Endothelial cell (in vitro differentiated cells): ENCODE data around the gene COG6. TPM values are rescaled to one million over a fixed set of nuclear protein-coding genes. Genes with fewer than 3 reads are reported as not detected.

Experiments
- DNase-seq: peaks from one replicate; pipeline ENCODE4 v3.0.0; 2021; ENCODE audit warnings: low spot score
- H3K27ac Mint-ChIP-seq: one replicate; pipeline ENCODE4 v1.8.0; 2021; ENCODE audit warnings: mixed read lengths, inconsistent platforms; ENCODE audit not compliant: unreplicated experiment
- H3K27me3 Mint-ChIP-seq: one replicate; pipeline ENCODE4 v1.8.0; 2021; ENCODE audit warnings: mild to moderate bottlenecking, moderate library complexity, mixed read lengths, inconsistent platforms; ENCODE audit not compliant: unreplicated experiment
- H3K36me3 Mint-ChIP-seq: one replicate; pipeline ENCODE4 v1.8.0; 2021; ENCODE audit warnings: mild to moderate bottlenecking, low read depth, mixed read lengths, inconsistent platforms; ENCODE audit not compliant: unreplicated experiment
- H3K4me1 Mint-ChIP-seq: one replicate; pipeline ENCODE4 v1.8.0; 2021; ENCODE audit warnings: mild to moderate bottlenecking, mixed read lengths, inconsistent platforms; ENCODE audit not compliant: unreplicated experiment
- H3K4me3 Mint-ChIP-seq: one replicate; pipeline ENCODE4 v1.8.0; 2021; ENCODE audit warnings: mild to moderate bottlenecking, mixed read lengths, inconsistent platforms; ENCODE audit not compliant: unreplicated experiment
- H3K9me3 Mint-ChIP-seq: one replicate; pipeline ENCODE4 v1.8.0; 2021; ENCODE audit warnings: mixed read lengths, inconsistent platforms; ENCODE audit not compliant: unreplicated experiment
- total RNA-seq: library from RNA; stranded (reverse); fragmentation: NEBNext Ultra II Directional; extraction: Animal tissue kit (Norgen Biotek cat#: 25700); gene quantifications from one replicate; pipeline ENCODE4 v1.2.1, GENCODE V29; 2021; ENCODE audit not compliant: unreplicated experiment
- TF ChIP-seq, protein P1 (sequence below): fragments of 200-600 bp; sonication (generic); IDR thresholded peaks from one replicate; pipeline ENCODE4 v1.5.0; 2021; ENCODE audit warnings: antibody characterized with exemption; ENCODE audit not compliant: unreplicated experiment

Gene COG6
- total RNA-seq, 1 donor from 2014 or later, result 34.1 TPM

DNA sequence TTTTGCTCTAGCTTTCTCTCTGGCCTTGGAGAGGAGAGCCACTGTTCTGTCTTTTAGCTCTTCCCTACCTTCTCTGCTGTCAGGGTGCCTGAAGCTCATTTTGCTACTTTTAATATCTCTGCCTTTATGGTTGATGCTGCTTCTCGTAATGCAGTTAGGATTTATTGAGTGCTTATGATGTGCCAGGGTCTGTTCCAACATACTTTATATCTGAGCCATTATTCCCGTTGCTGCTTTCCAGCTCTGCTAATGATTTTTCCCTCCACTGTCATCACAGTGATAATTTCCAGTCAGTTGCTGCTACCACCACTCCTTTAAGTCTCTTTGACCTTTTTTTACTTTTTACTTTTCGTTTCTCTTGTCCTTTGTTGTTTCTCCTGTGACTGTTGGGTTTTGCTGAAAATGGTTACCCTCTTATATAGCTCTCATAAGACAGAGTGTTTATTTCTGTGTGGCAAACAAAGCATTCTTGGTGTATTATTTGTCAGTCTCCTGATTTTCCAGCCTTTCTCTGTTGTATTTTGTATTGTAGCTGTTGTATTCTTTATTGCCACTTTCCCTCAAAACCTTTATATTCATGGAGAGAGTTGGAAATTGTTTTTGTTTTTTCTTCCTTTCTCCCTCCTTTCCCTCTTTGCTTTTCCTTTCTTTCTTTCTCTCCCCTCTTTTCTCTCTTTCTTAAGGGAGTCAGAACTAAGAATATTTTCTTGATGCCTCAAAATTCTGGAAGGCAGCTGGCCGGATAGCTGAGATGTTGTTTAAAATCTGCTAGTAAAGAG is 37.4 kb downstream of the COG6 start:
- no peaks in the 10 kb centered on the region for H3K9me3 Mint-ChIP-seq
- peaks cover 7% of the 10 kb centered on the region for H3K36me3 Mint-ChIP-seq
- no peaks in the 10 kb centered on the region for H3K4me1 Mint-ChIP-seq
- no peaks in the 10 kb centered on the region for H3K27me3 Mint-ChIP-seq
- DNase-seq, result no peak
- H3K27ac Mint-ChIP-seq, result no peak overlapping the region
- TF ChIP-seq, protein P1, sequence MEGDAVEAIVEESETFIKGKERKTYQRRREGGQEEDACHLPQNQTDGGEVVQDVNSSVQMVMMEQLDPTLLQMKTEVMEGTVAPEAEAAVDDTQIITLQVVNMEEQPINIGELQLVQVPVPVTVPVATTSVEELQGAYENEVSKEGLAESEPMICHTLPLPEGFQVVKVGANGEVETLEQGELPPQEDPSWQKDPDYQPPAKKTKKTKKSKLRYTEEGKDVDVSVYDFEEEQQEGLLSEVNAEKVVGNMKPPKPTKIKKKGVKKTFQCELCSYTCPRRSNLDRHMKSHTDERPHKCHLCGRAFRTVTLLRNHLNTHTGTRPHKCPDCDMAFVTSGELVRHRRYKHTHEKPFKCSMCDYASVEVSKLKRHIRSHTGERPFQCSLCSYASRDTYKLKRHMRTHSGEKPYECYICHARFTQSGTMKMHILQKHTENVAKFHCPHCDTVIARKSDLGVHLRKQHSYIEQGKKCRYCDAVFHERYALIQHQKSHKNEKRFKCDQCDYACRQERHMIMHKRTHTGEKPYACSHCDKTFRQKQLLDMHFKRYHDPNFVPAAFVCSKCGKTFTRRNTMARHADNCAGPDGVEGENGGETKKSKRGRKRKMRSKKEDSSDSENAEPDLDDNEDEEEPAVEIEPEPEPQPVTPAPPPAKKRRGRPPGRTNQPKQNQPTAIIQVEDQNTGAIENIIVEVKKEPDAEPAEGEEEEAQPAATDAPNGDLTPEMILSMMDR, result no peak
- H3K4me3 Mint-ChIP-seq, result no peak overlapping the region

DNA sequence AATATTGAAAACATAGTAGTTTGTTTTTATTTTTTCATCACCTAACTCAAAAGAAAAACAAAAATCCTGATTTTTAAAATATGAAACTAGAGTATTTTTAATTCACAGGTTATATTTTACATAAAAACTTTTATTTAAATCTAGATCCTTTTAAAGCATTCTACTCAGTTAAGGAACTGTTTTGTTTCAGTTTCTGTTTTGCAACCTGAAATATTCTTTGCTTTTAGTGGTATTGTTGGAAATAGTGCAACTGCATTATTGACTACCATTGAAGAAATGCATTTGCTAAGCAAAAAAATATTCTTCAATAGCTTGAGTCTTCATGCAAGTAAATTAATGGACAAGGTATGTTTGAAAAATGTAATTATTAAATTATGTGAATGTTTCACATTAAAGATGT is 43.8 kb downstream of the COG6 start:
- H3K4me1 Mint-ChIP-seq, result no peaks in the 10 kb centered on the region
- TF ChIP-seq, protein P1, result no peak
- H3K36me3 Mint-ChIP-seq, result no peaks in the 10 kb centered on the region
- DNase-seq, result no peak
- no peaks in the 10 kb centered on the region for H3K9me3 Mint-ChIP-seq
- no peaks in the 10 kb centered on the region for H3K27me3 Mint-ChIP-seq
- H3K4me3 Mint-ChIP-seq, result no peak overlapping the region
- no peak overlapping the region for H3K27ac Mint-ChIP-seq

DNA sequence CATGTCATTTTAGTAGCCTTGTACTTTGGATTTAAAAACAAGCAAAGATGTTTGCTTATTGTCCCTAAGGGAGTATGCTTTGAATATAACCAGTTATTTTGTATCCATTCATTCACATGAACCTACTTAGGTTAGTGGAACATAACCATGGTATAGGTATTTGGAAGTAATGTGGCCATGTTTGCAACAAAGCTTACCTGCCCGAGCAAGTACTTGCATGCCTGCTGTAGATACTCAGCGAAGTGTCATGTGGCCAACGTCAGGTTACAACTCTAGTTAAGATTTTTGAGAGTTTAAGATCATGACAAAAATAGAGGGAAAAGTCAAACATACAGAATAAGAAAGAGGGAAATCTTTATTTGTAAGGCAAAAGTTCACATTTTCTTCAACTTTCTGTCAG is 57.2 kb downstream of the COG6 start:
- no peaks in the 10 kb centered on the region for H3K4me1 Mint-ChIP-seq
- DNase-seq, result no peak
- no peaks in the 10 kb centered on the region for H3K9me3 Mint-ChIP-seq
- no peak overlapping the region for H3K4me3 Mint-ChIP-seq
- no peak overlapping the region for H3K27ac Mint-ChIP-seq
- H3K27me3 Mint-ChIP-seq, result peaks cover 4% of the 10 kb centered on the region
- peaks cover 20% of the 10 kb centered on the region for H3K36me3 Mint-ChIP-seq
- TF ChIP-seq, protein P1, result no peak

DNA sequence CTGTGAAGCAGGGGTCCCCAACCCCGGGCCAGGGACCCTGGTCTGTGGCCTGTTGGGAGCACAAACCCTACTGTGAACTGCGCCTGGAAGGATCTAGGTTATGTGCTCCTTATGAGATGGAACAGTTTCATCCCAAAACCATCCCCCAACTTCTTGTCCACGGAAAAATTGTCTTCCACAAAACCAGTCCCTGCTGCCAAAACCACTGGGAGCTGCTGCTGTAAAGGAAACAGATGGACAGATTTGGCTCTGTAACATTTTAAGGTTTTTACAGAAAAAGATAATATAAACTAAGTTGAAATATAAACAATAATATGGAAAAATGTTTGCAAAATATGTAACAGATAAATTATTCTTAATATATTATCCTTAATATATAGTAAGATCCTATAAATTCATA is 73.7 kb downstream of the COG6 start:
- no peaks in the 10 kb centered on the region for H3K27me3 Mint-ChIP-seq
- no peak overlapping the region for H3K4me3 Mint-ChIP-seq
- H3K9me3 Mint-ChIP-seq, result no peaks in the 10 kb centered on the region
- no peak overlapping the region for H3K27ac Mint-ChIP-seq
- H3K4me1 Mint-ChIP-seq, result no peaks in the 10 kb centered on the region
- DNase-seq, result no peak
- H3K36me3 Mint-ChIP-seq, result peaks cover 5% of the 10 kb centered on the region
- TF ChIP-seq, protein P1, result no peak

DNA sequence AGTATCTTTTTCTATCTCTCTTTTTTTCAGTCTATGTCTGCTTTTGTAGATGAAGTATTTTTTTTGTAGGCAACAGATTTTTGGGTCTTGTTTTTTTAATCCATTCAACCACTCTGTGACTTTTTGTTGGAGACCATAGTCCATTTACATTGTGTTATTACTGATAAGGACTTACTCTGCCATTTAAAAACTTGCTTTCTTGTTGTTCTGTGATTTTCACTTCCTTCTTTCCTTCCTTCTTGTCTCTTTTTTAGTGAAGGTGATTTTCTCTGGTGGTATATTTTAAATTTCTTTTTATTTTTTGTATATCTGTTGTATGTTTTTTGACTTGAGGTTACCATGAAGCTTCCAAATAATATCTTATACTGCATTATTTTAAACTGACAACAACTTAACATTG is 79.5 kb downstream of the COG6 start:
- no peaks in the 10 kb centered on the region for H3K27me3 Mint-ChIP-seq
- TF ChIP-seq, protein P1, result no peak
- no peak for DNase-seq
- peaks cover 14% of the 10 kb centered on the region for H3K36me3 Mint-ChIP-seq
- no peak overlapping the region for H3K4me3 Mint-ChIP-seq
- peaks cover 5% of the 10 kb centered on the region for H3K4me1 Mint-ChIP-seq
- no peak overlapping the region for H3K27ac Mint-ChIP-seq
- no peaks in the 10 kb centered on the region for H3K9me3 Mint-ChIP-seq
